Measurements from ENCODE around the gene CCL19. TPM values are rescaled to one million over a fixed set of nuclear protein-coding genes. Genes with fewer than 3 reads are reported as not detected.

The CCL19 gene
- total RNA-seq, 2 experiments from 2014 or later = not detected

GRCh38 chr9:34685591-34685990, 5.5 kb downstream of the CCL19 start:
- no peak for DNase-seq
- no peak overlapping the region for H3K4me3 Mint-ChIP-seq
- ATAC-seq = no peak
- H3K36me3 Mint-ChIP-seq (ENCODE audit: low read depth) = no peaks in the 10 kb centered on the region
- H3K4me1 Mint-ChIP-seq (ENCODE audit: low read depth) = peaks cover 6% of the 10 kb centered on the region
- no peaks in the 10 kb centered on the region for H3K27me3 Mint-ChIP-seq
- H3K27ac Mint-ChIP-seq = no peak overlapping the region
- no peaks in the 10 kb centered on the region for H3K9me3 Mint-ChIP-seq
- intact Hi-C loops (cut with micrococcal nuclease) = no loop called here
- ChIA-PET POLR2A (no interaction called here), CTCF (interaction anchor here (1.3 to 4.9 kb wide), 2 partner anchors 16 to 52 kb away, joined by 3 to 35 read pairs; no protein-coding TSS in a partner anchor)
- TF ChIP-seq CTCF (IDR thresholded peaks at IDR 0.05) = no peak

- no peak for DNase-seq
- ChIA-PET CTCF (interaction anchor here (4.9 kb wide), 1 partner anchor 17 kb away, joined by 35 read pairs; no protein-coding TSS in a partner anchor), POLR2A (no interaction called here)
- no peak overlapping the region for H3K27ac Mint-ChIP-seq
- no peaks in the 10 kb centered on the region for H3K9me3 Mint-ChIP-seq
- TF ChIP-seq CTCF (IDR thresholded peaks at IDR 0.05) = no peak
- intact Hi-C loops (cut with micrococcal nuclease) = no loop called here
- no peaks in the 10 kb centered on the region for H3K36me3 Mint-ChIP-seq (ENCODE audit: low read depth)
- no peaks in the 10 kb centered on the region for H3K27me3 Mint-ChIP-seq
- peaks cover 6% of the 10 kb centered on the region for H3K4me1 Mint-ChIP-seq (ENCODE audit: low read depth)
- ATAC-seq = no peak
- H3K4me3 Mint-ChIP-seq = no peak overlapping the region
Observed at GRCh38 chr9:34684816-34685215, 6.3 kb downstream of the CCL19 start.

GRCh38 chr9:34684145-34684544, 6.9 kb downstream of the CCL19 start:
- ATAC-seq (peak; percentile 94), DNase-seq (peak; percentile 50)
- CTCF ChIA-PET = interaction anchor here (0.7 kb wide), 1 partner anchor 18 kb away, joined by 3 read pairs; no protein-coding TSS in a partner anchor
- Mint-ChIP-seq H3K9me3 (no peaks in the 10 kb centered on the region), H3K27me3 (no peaks in the 10 kb centered on the region), H3K4me1 (ENCODE audit: low read depth) (peaks cover 6% of the 10 kb centered on the region), H3K36me3 (ENCODE audit: low read depth) (no peaks in the 10 kb centered on the region), H3K4me3 (no peak overlapping the region), H3K27ac (no peak overlapping the region)
- POLR2A ChIA-PET = interaction anchor here (0.5 kb wide), 1 partner anchor 808 kb away, joined by 3 read pairs; no protein-coding TSS in a partner anchor
- intact Hi-C loops (cut with micrococcal nuclease) = no loop called here
- peak; percentile 27 for TF ChIP-seq CTCF (IDR thresholded peaks at IDR 0.05)

GRCh38 chr9:34675869-34676268, 15.2 kb downstream of the CCL19 start:
- TF ChIP-seq CTCF (IDR thresholded peaks at IDR 0.05) = no peak
- no peak for DNase-seq
- H3K9me3 Mint-ChIP-seq = no peaks in the 10 kb centered on the region
- no peak overlapping the region for H3K27ac Mint-ChIP-seq
- no peaks in the 10 kb centered on the region for H3K4me1 Mint-ChIP-seq (ENCODE audit: low read depth)
- ChIA-PET CTCF (interaction anchor here (0.9 to 3.9 kb wide), 4 partner anchors 10 to 52 kb away, joined by 3 to 56 read pairs (median 4); a partner anchor contains a TSS), POLR2A (interaction anchor here (1.4 kb wide), 1 partner anchor 11 kb away, joined by 3 read pairs; no protein-coding TSS in a partner anchor)
- ATAC-seq = no peak
- no peaks in the 10 kb centered on the region for H3K27me3 Mint-ChIP-seq
- intact Hi-C loops (cut with micrococcal nuclease) = no loop called here
- no peaks in the 10 kb centered on the region for H3K36me3 Mint-ChIP-seq (ENCODE audit: low read depth)
- H3K4me3 Mint-ChIP-seq = no peak overlapping the region

- peaks cover 3% of the 10 kb centered on the region for H3K9me3 Mint-ChIP-seq
- H3K36me3 Mint-ChIP-seq (ENCODE audit: low read depth) = no peaks in the 10 kb centered on the region
- H3K4me3 Mint-ChIP-seq = no peak overlapping the region
- POLR2A ChIA-PET = interaction anchor here (1.4 kb wide), 1 partner anchor 12 kb away, joined by 3 read pairs; no protein-coding TSS in a partner anchor
- no peaks in the 10 kb centered on the region for H3K27me3 Mint-ChIP-seq
- intact Hi-C loops (cut with micrococcal nuclease) = no loop called here
- CTCF ChIA-PET = interaction anchor here (0.9 to 3.9 kb wide), 4 partner anchors 9 to 52 kb away, joined by 3 to 56 read pairs (median 4); a partner anchor contains a TSS
- DNase-seq = peak; percentile 83
- no peaks in the 10 kb centered on the region for H3K4me1 Mint-ChIP-seq (ENCODE audit: low read depth)
- no peak overlapping the region for H3K27ac Mint-ChIP-seq
- TF ChIP-seq CTCF (IDR thresholded peaks at IDR 0.05) = peak; percentile 74
- peak; percentile 89 for ATAC-seq
Observed at GRCh38 chr9:34675048-34675714, 15.9 kb downstream of the CCL19 start.

Measured in activated CD8-positive, alpha-beta T cell treated with anti-CD3 and anti-CD28 coated beads for 36 hours (primary cell).